Inferior parietal cortex (tissue), 1 donor: ENCODE results near the gene TCAP.

Source experiments
- DNase-seq: peaks from one replicate; pipeline ENCODE4 v3.0.0-alpha.2; 2016; ENCODE audit errors: extremely low spot score

The TCAP gene

DNA sequence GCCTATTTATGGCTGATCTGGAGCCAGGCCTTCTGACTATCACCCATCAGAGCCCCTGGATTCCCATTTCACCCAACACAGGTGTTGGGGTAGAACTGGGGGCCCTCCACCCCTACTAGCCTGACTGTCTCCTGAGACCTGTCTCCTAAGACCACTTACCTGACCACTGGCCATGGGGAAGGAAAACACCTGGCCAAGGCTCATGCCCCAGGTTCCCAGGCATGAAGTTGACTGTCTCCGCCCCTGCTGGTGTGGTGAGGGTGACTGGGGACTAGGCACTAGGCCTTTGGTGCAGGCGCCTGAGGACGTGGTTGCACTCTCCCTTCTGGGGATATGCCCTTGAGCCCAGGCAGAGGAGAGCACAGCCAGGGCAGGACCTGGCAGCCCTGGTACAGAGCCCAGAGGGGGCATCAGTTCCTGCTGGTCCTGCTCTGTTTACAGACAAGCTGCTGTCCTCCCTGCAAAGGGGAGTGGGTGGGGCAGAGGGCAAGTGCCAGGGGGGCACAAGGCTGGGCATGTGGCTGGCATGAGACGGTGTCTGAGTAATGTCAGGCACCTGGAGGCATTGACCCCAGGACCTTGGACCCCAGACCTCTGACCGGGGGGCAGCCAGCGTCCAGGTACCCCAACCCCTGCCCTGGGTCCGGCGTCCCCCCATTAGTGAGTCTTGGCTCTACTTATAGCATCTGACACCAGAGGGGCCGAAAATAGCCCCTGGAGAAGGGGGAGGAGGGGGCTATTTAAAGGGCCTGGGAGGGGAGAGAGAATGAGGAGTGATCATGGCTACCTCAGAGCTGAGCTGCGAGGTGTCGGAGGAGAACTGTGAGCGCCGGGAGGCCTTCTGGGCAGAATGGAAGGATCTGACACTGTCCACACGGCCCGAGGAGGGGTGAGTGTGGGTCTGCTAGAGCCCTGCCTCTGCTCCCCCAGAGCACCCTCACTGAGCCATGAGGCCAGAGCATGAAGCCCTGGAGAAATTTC lies at the start of gene TCAP:
Gene TCAP (plus strand): TSS at position 769 of the 981 bp plus-strand sequence. CDS start 11 bp downstream, at position 780.
- DNase-seq = no peak

- no peak for DNase-seq
Observed at GRCh38 chr17:39615434-39615833, 49.7 kb upstream of the TCAP start.

GRCh38 chr17:39617100-39617445 lies 48.1 kb upstream of the TCAP start:
- DNase-seq = no peak

DNA sequence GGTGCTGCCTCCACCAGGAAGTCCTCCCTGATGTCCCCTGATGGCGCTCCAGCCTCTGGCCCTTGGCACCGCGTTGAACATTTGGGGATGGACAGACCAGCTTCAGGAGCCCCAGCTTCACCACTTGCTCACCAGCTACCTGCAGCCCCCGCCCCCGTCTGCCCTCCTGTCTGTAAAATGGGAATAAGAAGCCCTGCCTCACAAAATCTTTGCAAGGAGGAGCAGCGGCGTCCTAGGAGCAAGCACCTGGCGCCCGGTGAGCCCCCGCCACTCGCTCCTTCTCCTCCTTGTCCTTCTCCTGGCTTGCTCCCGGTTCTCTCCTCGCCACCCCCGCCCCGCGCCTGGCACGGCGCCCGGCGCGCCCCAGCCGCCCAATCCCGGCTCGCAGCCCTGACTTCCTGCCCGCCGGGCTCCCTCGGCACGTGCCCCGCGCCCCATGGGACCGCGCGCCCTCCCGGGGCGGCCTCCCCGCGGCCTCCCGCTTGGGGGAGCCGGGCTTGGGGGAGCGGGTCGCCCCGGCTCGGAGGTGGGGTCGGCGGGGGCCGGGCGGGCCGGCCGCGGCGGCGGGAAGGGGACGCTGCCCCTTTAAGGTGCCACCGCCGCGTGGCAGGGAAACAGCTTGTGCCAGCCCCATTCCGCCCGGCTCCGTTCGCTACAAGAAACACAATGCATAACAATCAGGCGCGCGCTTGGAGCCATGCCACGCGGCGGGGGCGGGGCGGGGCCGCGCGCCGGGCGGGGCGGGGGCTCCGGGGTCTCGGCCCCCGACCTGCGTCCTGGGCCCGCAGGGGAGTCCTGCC lies 47.5 kb upstream of the TCAP start:
- DNase-seq = no peak

GRCh38 chr17:39618246-39618913 lies 46.8 kb upstream of the TCAP start:
- DNase-seq = no peak

DNA sequence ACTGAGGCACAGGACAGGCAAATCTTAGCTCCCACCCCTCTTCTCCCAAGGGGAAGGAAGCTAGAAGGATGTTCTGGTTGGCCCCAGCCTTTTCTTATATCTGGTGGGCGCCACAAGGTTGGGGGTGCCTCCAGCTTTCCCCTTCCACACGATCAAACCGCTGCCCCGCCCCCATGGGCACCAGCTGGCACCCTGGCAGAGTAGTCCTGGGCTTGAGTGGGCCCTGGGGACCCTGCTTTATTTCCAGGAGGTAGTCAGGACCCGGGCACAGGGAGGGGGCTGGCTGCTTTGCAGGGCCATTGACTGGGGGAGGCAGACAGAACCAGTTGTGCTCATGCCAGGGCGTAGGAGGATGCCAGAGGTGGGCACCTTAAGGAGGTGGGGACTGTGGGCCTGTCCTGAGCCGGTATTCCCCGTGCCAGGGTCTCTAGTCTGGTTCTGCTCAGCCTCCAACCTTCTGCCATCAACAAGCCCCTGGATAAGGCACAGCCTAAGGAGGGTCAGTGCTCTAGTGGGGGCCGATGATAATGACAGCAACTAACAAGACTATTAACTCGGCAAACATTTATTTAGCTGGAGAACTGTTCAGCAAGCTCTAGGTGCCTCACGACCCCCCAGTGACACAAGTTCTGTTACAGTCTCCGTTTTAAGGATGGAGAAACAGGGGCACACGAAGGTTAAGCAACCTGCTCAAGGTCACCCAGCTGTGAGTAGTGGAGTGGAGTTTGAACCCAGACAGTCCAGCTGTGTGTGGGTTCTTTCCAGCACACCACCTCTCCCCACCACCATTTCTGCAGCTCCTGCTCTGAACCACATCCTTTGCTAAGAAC lies 46.0 kb upstream of the TCAP start:
- no peak for DNase-seq

GRCh38 chr17:39619786-39620101 lies 45.4 kb upstream of the TCAP start:
- DNase-seq = no peak

- peak; percentile 94 for DNase-seq
Observed at GRCh38 chr17:39621523-39622379, 43.4 kb upstream of the TCAP start.

DNA sequence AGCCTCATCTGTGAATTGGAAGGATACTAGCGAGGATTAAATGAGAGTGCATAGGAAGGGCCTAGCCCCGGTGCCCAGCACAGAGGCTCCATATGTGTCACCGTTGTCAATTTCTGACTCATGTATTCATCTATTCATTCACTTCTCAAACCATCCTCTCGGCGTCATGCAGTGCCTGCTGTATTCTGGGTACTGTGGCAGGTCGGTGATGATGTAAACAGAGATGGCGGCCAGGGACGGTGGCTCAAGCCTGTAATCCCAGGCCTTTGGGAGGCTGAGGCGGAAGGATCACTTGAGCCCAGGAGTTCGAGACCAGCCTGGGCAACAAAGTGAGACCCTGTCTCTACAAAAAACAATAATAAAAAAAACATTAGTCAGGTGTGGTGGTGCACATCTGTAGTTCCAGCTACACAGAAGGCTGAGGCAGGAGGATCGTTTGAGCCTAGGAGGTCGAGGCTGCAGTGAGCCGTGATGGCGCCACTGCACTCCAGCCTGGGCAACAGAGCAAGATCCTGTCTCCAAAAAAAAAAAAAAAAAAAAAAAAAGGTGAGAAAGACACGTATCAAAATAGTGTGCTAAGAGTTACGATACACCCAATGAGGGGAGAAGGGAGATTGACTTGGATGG lies 42.7 kb upstream of the TCAP start:
- DNase-seq = no peak

GRCh38 chr17:39623356-39623950 lies 41.7 kb upstream of the TCAP start:
- peak; percentile 88 for DNase-seq

- DNase-seq = no peak
Observed at GRCh38 chr17:39624313-39624712, 40.8 kb upstream of the TCAP start.

DNA sequence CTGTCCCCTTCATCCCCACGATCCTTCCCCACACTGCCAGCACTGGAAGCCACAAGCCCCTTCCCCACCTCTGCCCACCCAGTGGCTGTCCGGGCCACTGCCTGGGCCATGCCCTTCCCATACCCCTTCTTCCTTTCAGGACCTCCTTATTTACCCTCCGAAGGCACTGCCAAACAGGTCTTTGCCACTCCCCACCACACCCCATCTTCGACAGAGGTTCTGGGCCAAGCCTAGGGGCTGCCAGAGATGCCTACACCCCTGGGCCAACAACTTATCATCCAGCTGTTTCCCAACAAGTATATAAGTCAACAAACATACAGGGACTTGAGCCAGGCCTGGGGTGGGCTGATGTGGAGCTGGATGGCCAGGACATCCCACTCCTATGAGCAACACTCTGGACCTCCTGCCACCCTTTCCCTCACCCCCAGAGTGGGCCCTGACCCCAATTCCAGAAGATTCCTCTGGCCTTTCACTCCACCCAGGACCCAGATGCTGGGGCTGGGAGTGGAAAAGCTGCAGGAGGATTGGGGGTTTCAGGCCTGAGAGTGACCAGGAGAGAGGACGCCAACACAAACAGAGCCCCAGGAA lies 39.9 kb upstream of the TCAP start:
- no peak for DNase-seq

DNA sequence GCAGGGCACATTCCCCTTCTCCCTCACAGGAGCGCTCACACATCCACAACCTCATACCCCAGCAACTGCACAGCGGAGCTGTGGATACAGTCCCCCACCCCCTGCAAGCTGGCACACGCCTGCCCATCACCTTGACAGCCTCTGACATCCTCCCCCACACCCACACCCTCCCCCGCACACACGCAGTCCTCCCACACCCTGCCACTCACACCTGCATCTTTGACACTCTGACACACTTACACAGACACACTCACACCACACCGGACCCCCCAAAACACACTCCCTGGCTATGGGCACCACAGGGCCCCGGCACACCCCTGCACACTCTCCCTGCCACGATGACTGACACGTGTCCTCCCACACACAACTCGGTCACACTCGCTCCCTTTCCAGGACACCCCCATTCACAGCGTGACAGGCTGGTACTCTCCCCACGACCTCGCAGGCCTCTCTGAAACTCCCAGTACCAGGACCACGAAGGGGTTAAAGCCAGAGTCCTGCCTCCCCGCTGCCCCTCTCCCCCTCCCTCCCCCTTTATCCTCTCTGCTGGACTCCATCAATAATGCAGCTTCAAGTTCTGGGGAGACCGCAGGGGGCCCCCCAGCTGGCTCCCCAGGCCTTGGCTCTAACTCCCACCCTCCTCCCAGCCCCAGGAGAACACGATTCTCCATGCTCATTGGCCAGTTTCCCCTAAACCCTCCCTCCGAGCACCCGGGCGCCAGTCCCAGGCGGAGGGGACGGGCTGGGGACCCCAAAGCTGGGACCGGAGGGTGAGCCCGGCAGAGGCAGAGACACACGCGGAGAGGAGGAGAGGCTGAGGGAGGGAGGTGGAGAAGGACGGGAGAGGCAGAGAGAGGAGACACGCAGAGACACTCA lies 38.7 kb upstream of the TCAP start, which contains the start of gene PPP1R1B:
Gene PPP1R1B (plus strand): TSS at position 782 of the 876 bp plus-strand sequence. CDS start 441 bp downstream, outside the sequence.
- DNase-seq = no peak

DNA sequence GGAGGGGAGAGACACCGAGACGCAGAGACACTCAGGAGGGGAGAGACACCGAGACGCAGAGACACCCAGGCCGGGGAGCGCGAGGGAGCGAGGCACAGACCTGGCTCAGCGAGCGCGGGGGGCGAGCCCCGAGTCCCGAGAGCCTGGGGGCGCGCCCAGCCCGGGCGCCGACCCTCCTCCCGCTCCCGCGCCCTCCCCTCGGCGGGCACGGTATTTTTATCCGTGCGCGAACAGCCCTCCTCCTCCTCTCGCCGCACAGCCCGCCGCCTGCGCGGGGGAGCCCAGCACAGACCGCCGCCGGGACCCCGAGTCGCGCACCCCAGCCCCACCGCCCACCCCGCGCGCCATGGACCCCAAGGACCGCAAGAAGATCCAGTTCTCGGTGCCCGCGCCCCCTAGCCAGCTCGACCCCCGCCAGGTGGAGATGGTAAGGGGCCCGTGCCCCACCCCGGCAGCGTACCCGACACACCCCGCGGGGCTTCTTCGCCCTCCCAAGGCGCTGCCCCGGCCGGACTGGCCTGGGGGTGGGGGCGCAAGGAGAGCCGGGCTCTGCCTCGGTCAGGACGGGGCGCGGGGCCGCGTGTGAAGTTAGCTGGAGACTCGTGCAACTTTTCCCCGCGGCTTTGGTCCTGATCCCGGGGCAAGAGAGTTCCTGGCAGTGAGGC lies 38.0 kb upstream of the TCAP start:
- DNase-seq = no peak

DNA sequence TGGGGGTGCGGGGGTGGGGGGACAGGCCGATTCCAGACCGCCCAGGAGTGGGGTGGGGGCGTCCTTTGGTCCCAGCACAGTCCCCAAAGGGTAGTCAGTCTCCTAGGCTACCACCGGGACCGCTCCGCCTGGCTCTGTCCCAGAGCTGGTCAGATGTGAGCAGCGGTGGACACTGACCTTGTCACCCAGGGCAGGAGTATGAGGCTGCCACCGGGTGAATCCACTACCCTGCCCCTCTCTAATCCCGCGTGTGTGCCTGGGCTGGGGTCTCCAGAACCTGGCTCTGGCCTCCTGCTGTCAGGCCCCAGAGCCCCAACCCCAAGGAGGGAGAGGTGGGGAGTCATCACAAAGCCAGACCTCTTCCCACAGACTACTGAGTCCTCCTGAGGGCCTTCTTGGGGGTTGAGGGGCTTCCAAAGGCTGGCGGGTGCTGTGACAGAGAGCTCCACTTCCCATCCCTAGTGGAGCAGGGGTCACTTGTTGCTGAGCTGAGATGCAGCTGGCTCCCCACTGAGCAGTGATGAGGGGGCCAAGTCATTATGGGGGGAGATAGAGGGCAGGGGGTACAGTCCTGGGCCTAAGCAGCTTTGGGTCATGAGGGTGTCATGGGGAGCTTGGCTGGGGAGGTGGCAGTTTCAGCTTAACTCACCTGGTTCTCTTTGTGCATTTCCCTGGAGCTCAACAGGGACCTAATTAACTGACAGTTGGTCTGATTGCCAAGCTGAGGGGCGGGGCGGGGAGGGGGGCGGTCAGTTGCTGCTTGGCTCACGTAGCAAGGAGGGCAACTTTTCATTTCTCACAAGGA lies 37.2 kb upstream of the TCAP start:
- no peak for DNase-seq

DNA sequence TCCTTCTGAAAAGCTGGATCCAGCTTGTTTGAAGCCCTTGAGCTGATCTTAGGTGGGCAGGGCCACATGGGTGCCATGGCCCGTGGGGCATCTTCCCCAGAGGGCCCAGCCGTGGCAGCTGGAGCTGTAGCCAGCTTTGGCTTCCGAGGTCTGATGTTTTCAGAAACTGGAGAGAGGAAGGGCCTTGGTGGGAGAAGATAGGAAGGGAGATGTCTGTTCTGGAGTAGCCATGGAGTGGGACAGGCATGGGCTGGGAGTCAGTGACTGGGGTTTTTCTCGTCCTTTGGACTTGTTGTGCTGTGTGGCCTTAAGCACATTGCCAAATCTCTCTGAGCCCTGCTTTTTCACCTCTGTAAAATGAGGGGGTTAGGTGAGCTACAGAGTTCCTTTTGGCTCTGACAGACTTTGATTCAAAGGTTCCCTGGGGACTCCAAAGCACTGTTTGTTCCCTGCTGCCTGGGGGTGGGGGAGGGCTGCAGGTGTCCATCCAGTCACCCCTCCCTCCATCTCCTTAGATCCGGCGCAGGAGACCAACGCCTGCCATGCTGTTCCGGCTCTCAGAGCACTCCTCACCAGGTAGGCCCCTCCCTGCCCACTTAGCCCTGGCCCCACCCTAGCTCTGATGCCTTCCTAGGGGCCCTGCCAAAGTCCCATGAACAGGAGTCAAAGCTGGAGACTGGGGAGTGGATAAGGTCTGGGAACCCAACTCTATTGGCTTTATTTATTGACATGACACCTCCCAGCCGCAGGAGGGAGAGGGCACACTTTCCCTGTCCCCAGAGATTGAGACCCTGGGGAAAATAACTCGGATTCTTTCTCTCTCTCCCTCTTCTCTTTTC lies 36.3 kb upstream of the TCAP start:
- no peak for DNase-seq
